ENCODE results near the gene RER1. TPM values are rescaled to one million over a fixed set of nuclear protein-coding genes. Genes with fewer than 3 reads are reported as not detected.

RER1 gene
- total RNA-seq, 1 donor from 2014 or later = 61.3 TPM

DNA sequence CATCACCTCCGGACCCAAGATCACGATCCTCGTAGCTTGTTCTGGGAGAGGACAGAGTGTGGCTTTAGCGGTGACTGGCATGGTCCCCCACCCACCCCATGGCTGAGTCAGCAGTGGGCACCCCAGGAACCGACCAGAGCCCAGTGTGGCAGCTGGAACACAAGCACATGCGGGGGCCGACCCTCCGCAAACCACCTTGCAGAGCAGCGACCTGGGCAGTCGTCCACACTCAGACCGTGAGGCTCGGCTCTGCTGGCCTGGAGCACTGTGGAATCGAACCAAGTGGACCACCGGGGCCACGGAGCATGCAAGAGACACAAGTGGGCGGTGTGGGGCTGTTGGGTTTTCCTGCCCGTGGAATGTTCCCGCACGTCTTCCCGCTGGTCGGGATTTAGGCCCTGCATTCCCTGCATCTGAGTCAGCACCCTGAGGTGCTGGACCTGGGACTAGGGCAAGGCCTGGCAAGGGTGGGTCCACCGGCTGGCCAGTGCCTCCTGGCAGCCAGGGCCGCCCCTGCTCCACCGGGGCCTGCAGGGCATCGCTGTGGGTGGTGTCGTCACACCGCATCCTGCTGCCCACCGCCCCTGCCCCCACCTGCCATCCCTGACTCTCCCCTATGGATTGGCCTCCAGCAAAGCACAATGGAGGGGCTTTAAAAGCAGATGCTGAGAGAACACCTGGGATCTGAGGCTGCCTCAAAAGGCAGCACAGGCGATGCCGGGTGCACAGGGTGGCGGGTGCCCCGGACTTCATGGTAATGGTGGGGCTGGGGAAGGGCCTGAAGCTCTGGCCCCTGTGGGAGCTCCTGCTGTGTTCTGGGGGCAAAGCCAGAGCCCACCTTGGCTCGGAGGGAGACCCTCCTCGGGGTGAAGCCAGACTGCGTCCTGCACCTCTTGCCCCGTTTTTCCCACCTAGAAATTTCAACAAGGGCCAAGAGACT lies 18.8 kb upstream of the RER1 start:
- TF ChIP-seq, protein P1, sequence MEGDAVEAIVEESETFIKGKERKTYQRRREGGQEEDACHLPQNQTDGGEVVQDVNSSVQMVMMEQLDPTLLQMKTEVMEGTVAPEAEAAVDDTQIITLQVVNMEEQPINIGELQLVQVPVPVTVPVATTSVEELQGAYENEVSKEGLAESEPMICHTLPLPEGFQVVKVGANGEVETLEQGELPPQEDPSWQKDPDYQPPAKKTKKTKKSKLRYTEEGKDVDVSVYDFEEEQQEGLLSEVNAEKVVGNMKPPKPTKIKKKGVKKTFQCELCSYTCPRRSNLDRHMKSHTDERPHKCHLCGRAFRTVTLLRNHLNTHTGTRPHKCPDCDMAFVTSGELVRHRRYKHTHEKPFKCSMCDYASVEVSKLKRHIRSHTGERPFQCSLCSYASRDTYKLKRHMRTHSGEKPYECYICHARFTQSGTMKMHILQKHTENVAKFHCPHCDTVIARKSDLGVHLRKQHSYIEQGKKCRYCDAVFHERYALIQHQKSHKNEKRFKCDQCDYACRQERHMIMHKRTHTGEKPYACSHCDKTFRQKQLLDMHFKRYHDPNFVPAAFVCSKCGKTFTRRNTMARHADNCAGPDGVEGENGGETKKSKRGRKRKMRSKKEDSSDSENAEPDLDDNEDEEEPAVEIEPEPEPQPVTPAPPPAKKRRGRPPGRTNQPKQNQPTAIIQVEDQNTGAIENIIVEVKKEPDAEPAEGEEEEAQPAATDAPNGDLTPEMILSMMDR (IDR thresholded peaks at IDR 0.05) = no peak
- no peak overlapping the region for H3K4me3 ChIP-seq
- no peaks in the 10 kb centered on the region for H3K27me3 ChIP-seq
- intact Hi-C loops (cut with DNase I) = no loop called here
- peaks cover 0 to 3% of the 10 kb centered on the region in 2 donors for H3K36me3 ChIP-seq
- no peaks in the 10 kb centered on the region for H3K9me3 ChIP-seq
- H3K4me1 ChIP-seq = no peaks in the 10 kb centered on the region
- no peak overlapping the region for H3K27ac ChIP-seq
- no peak for DNase-seq (ENCODE audit: low spot score in 2 of 2)

DNA sequence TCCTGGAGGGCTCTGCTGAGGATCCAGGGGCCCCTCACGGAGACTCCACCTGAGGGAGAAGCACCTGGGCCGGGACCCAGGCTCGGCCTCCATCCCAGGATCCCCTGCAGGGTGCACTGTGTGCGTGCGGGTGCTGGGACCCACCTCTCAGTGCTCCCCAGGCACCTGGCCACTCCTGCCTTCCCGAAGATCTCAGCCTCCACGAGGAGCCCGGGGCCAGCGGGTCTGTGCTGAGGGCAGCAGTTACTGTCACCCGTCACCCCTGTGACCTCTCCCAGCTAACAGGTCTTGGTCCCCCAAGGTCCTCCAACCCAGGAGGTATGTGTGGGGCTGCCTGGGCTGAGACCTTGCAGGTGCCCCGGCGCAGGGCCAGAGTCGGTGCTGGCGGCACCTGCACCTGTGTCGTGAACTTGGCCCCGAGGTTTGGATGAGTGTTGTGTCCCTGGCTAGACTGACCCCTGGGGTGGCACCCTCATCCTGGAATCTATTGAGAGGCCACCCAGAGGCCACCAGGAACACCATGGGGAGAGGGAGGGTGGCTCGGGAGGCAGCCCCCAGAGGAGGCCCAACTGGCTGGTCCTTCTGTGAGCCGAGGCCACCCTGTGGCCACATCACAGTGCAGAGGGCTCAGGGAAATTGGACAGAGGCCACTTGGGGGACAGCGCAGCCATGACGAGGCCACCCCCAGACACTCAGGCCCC lies 17.9 kb upstream of the RER1 start:
- DNase-seq (ENCODE audit: low spot score in 2 of 2) = no peak
- TF ChIP-seq, protein P1 (IDR thresholded peaks at IDR 0.05) = no peak
- Histone ChIP-seq H3K27ac (no peak overlapping the region), H3K4me1 (no peaks in the 10 kb centered on the region), H3K36me3 (peaks cover 0 to 3% of the 10 kb centered on the region in 2 donors), H3K9me3 (no peaks in the 10 kb centered on the region), H3K27me3 (no peaks in the 10 kb centered on the region), H3K4me3 (no peak overlapping the region)
- intact Hi-C loops (cut with DNase I) = no loop called here

DNA sequence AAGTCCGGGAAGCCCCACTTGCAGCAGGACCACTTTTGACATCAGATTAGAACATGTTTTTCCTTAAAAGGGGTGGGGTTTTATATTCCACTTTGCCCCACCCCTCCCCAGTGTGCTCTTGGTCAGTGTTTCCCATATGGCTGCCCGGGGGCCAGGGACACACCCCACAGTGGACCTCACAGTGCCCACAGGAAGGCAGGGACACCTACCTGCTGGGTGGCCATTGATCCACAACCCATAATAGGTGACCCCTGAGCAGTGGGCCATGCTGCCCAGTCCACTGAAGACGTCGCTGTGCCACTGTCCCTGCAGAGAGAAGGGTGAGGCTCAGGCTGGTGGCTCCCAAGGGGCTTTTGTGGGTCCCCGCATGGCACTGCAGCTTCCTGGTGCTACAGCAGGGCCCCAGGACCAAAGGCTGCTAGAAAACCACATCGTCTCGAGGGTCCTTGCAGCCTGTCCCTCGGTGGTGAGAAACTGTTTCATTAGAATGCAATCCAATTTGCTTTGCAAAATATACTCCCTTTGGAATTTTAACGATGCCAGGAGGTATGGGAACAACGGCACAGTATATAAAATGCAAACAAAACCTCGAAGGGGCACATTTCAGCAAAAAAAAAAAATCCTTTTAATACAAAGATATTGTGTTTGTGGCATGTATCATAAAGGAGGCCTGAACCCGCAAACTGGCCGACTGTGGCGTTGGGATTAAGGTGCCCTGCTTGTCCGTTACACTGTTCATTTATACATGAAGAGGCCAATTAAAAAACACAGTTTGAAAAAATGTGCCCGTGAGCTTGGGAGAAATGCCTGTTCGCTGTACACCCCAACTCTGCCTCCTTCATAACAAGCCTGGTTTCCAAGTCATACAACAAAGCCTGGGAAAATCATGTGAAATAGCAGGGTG lies 17.1 kb upstream of the RER1 start:
- H3K36me3 ChIP-seq = peaks cover 0 to 3% of the 10 kb centered on the region in 2 donors
- no peak overlapping the region for H3K27ac ChIP-seq
- TF ChIP-seq, protein P1 (IDR thresholded peaks at IDR 0.05) = no peak
- intact Hi-C loops (cut with DNase I) = no loop called here
- H3K9me3 ChIP-seq = no peaks in the 10 kb centered on the region
- H3K4me1 ChIP-seq = no peaks in the 10 kb centered on the region
- no peak for DNase-seq (ENCODE audit: low spot score in 2 of 2)
- H3K27me3 ChIP-seq = no peaks in the 10 kb centered on the region
- H3K4me3 ChIP-seq = no peak overlapping the region

DNA sequence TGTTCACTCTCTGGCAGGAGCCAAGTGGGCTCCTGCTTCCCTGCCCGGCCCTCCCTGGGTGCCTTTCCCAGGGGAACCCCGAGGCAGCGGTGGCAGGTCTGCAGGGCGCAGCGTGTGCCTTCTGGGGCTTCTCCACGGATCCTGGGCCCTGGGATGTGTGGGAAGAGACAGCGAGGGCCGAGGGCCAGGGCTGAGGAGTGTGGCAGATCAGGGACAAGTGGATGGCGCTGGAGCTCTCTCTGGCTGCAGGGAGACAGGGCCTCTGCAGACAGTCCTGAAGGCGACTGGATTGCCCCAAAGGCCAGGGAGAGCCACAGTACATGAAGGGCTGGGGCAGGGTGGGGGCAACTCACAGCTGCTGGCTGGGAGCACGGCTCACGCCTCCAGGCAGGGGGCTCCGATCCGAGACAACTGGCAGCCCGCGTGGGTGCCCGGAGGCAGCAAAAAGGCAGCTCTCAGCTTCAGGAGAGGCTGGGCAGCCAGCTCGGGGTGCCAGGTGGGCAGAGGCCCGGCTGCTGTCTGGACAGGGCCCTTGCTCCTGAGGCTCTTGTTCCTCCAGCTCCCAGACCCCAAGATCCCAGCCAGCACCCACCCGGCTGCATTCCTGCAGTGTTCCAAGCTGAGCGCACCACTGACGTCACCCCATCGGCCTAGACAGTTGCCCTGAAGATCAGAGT lies 16.3 kb upstream of the RER1 start:
- DNase-seq (ENCODE audit: low spot score in 2 of 2) = no peak
- Histone ChIP-seq H3K36me3 (peaks cover 0 to 3% of the 10 kb centered on the region in 2 donors), H3K27me3 (no peaks in the 10 kb centered on the region), H3K27ac (no peak overlapping the region), H3K4me1 (no peaks in the 10 kb centered on the region), H3K4me3 (no peak overlapping the region), H3K9me3 (no peaks in the 10 kb centered on the region)
- TF ChIP-seq, protein P1 (IDR thresholded peaks at IDR 0.05) = no peak
- intact Hi-C loops (cut with DNase I) = no loop called here

DNA sequence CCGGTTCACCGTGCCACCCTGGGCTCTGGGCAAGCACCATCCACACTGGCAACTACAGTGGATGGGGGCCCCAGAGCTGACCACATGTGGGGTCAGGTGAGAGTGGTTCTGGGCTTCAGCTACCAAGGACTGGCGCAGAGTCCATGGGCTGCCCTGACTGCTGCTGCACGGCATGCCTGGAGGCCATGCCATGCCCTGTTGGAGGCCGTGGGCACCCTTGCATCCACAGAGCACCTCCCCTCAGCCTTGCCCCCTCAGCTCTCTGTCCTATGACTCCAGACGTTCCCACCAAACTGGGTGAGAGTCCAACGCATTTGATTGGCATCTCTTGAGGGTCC lies 15.7 kb upstream of the RER1 start:
- peaks cover 0 to 3% of the 10 kb centered on the region in 2 donors for H3K36me3 ChIP-seq
- no peaks in the 10 kb centered on the region for H3K27me3 ChIP-seq
- TF ChIP-seq, protein P1 (IDR thresholded peaks at IDR 0.05) = no peak
- H3K4me3 ChIP-seq = no peak overlapping the region
- H3K27ac ChIP-seq = no peak overlapping the region
- DNase-seq (ENCODE audit: low spot score in 2 of 2) = no peak
- H3K4me1 ChIP-seq = no peaks in the 10 kb centered on the region
- H3K9me3 ChIP-seq = no peaks in the 10 kb centered on the region
- intact Hi-C loops (cut with DNase I) = no loop called here
